ENCODE data around the gene RCAN1. TPM values are rescaled to one million over a fixed set of nuclear protein-coding genes. Genes with fewer than 3 reads are reported as not detected.

RCAN1 gene
- total and polyA plus RNA-seq, 2 of the 8 experiments (the other 6 are each of a cell fraction or from before 2014, with no cell fraction given), result 1.7 to 6.4 TPM

DNA sequence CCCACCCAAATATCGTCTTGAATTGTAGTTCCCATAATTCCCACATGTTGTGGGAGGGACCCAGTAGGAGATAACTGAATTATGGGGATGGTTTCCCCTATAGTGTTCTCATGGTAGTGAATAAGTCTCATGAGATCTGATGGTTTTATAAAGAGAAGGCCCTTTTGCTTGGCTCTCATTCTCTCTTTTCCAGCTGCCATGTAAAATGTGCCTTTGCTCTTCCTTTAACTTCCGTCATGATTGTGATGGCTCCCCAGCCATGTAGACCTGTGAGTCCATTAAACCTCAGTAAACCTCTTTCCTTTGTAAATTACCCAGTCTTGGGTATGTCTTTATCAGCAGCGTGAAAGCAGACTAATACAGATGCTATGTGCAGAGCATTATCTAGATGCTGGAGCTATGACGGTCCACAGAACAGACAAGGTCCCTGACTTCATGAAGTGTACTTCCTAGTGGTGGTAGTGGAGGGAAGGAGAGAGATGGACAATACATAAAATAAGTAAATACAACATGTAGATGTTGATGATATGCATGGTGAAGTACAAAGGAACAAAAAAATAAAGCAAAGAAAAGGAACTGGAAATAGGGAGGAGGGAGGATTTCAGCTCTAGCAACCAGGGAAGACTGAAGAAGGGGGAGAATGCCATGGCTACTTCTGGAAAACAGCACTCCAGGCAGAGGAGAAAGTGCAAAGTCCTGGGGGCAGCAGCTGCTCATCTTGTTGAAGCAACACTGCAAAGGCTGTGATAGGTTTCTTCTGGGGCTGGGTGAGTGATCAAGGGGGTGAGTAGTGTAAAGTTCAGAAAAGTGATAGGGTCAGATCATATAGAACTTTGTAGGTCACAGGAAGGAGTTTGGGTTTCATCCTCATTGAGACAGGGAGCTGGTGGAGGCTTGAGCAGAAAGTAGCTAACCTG lies 6.8 kb upstream of the RCAN1 start:
- Histone ChIP-seq H3K56ac (replicated peaks; ENCODE audit: insufficient read length, low read depth, low read length) (no peak overlapping the region), H4K8ac (ENCODE audit: extremely low read depth, insufficient read depth, low read length) (no peak overlapping the region), H2AK5ac (ENCODE audit: low read depth, low read length) (no peak overlapping the region), H3K14ac (ENCODE audit: insufficient read length) (no peak overlapping the region), H2BK120ac (replicated peaks; ENCODE audit: low read depth, low read length) (no peak overlapping the region), H3K27me3 (replicated peaks in 1 of 4; ENCODE audit: control insufficient read depth in 3 of 4, extremely low read depth in 1 of 4, insufficient read depth in 3 of 4, low read length in 3 of 4) (no peaks in the 10 kb centered on the region; a peak in 2 of 7 replicates), H3K4ac (replicated peaks; ENCODE audit: insufficient read length, low read depth, low read length) (no peak overlapping the region), H3K23ac (ENCODE audit: insufficient read length) (no peak overlapping the region), H4K91ac (replicated peaks; ENCODE audit: insufficient read length, low read length) (no peak overlapping the region), H3K4me1 (replicated peaks in 1 of 4; ENCODE audit: control insufficient read depth in 3 of 4, insufficient read depth in 4 of 4, low read length in 3 of 4) (no peaks in the 10 kb centered on the region), H3K4me2 (ENCODE audit: insufficient read depth in 1 of 2, low read depth in 2 of 2, low read length in 2 of 2) (no peak overlapping the region), H3K79me1 (ENCODE audit: low read depth, low read length) (no peaks in the 10 kb centered on the region), H3K27ac (ENCODE audit: low read depth, low read length) (no peak overlapping the region), H3K9ac (replicated peaks in 1 of 4; ENCODE audit: extremely low read depth in 1 of 4, low read depth in 3 of 4, low read length in 3 of 4) (no peak overlapping the region), H2BK20ac (ENCODE audit: low read length) (no peak overlapping the region), H3K36me3 (ENCODE audit: control insufficient read depth in 2 of 4, insufficient read depth in 4 of 4, low read length in 3 of 4) (no peaks in the 10 kb centered on the region), H3K18ac (ENCODE audit: extremely low read depth, low read length) (no peak overlapping the region), H2BK12ac (ENCODE audit: low read depth, low read length) (no peak overlapping the region), H3K23me2 (ENCODE audit: low read depth, low read length) (no peaks in the 10 kb centered on the region), H3K9me3 (ENCODE audit: insufficient read depth in 2 of 2, low read depth in 1 of 2, low read length in 1 of 2) (no peaks in the 10 kb centered on the region), H2AFZ (ENCODE audit: low read length) (no peak overlapping the region), H4K5ac (ENCODE audit: insufficient read length, low read depth, low read length) (no peak overlapping the region), H4K20me1 (replicated peaks in 1 of 2; ENCODE audit: control insufficient read depth in 1 of 2, insufficient read depth in 2 of 2, low read length in 2 of 2) (no peaks in the 10 kb centered on the region), H2BK15ac (ENCODE audit: low read length) (no peak overlapping the region), H3K79me2 (ENCODE audit: control insufficient read depth in 1 of 2, insufficient read depth in 2 of 2, low read length in 2 of 2) (no peaks in the 10 kb centered on the region), H2BK5ac (ENCODE audit: low read depth, low read length) (no peak overlapping the region), H3K4me3 (ENCODE audit: extremely low read depth in 1 of 4, insufficient read depth in 2 of 4, low read depth in 3 of 4, low read length in 4 of 4) (no peak overlapping the region)
- POLR2A ChIA-PET (ENCODE audit: partially characterized antibody), result no interaction called here
- CTCF ChIA-PET (ENCODE audit: partially characterized antibody), result interaction anchor here (0.6 to 2.0 kb wide), 7 partner anchors 10 to 112 kb away, joined by 3 to 12 read pairs (median 5); no protein-coding TSS in a partner anchor
- FAIRE-seq, result no peak
- no peak for DNase-seq (ENCODE audit: low read depth in 1 of 2, low spot score in 2 of 2)
- WGBS, 2 experiments (ENCODE audit: extremely low coverage in 1 of 2, insufficient coverage in 1 of 2, insufficient read length in 1 of 2, insufficient replicate concordance in 2 of 2, low coverage in 1 of 2, low lambda C conversion rate in 2 of 2, missing lambda C conversion rate in 1 of 2), result 93% methylated on average over 4 of the region's 4 CpGs; no CpG with 5 or more reads in 1 of the 2 experiments
- TF ChIP-seq TAF1 (IDR thresholded peaks at IDR 0.05; ENCODE audit: low read depth, low read length) (no peak), RNF2 (IDR thresholded peaks at IDR 0.05; ENCODE audit: borderline replicate concordance, low read depth, low read length, missing control alignments, poor library complexity, severe bottlenecking) (no peak), SIX5 (IDR thresholded peaks at IDR 0.05; ENCODE audit: low read depth, low read length) (no peak), KDM4A (IDR thresholded peaks at IDR 0.05; ENCODE audit: low read depth, low read length, severe bottlenecking) (no peak), GABPA (IDR thresholded peaks at IDR 0.05; ENCODE audit: borderline replicate concordance, insufficient read depth, low read length) (no peak), CTBP2 (IDR thresholded peaks at IDR 0.05; ENCODE audit: borderline replicate concordance, insufficient read depth, insufficient read length, low read length) (no peak), SP4 (IDR thresholded peaks at IDR 0.05; ENCODE audit: low read length) (no peak), ZNF274 (IDR thresholded peaks at IDR 0.05; ENCODE audit: borderline replicate concordance, extremely low read depth, low read length) (no peak), TEAD4 (IDR thresholded peaks at IDR 0.05; ENCODE audit: low read depth, low read length) (no peak), CHD1 (IDR thresholded peaks at IDR 0.05; ENCODE audit: low read depth, low read length) (no peak), CHD2 (IDR thresholded peaks at IDR 0.05; ENCODE audit: low read length) (no peak), MAFK (IDR thresholded peaks at IDR 0.05; ENCODE audit: low read depth, low read length) (no peak)
